HEK293T (cell line): ENCODE data around the gene HCN3.

Experiments used
- BHLHE40 ChIP-seq: fragments of 450-650 bp; IDR thresholded peaks from 2 replicates; pipeline ENCODE4 v1.6.1; 2016; ENCODE audit warnings: mild to moderate bottlenecking, moderate library complexity, borderline replicate concordance
- FOXM1 ChIP-seq: fragments of 450-650 bp; IDR thresholded peaks from 2 replicates; pipeline ENCODE4 v1.6.1; 2017; ENCODE audit warnings: mild to moderate bottlenecking, borderline replicate concordance
- LEF1 ChIP-seq: fragments of 450-650 bp; IDR thresholded peaks from 2 replicates; pipeline ENCODE4 v1.6.1; 2017; ENCODE audit warnings: mild to moderate bottlenecking, borderline replicate concordance
- SP1 ChIP-seq: fragments of 450-650 bp; IDR thresholded peaks from 2 replicates; pipeline ENCODE4 v1.6.1; 2017
- SUZ12 ChIP-seq: fragments of 450-650 bp; IDR thresholded peaks from 2 replicates; pipeline ENCODE4 v1.6.1; 2016; ENCODE audit warnings: mild to moderate bottlenecking
- TF ChIP-seq, protein P1 (sequence below): fragments of 450-650 bp; IDR thresholded peaks from 2 replicates; pipeline ENCODE4 v1.6.1; 2016

- no peak for TF ChIP-seq SUZ12
- TF ChIP-seq, protein P1, sequence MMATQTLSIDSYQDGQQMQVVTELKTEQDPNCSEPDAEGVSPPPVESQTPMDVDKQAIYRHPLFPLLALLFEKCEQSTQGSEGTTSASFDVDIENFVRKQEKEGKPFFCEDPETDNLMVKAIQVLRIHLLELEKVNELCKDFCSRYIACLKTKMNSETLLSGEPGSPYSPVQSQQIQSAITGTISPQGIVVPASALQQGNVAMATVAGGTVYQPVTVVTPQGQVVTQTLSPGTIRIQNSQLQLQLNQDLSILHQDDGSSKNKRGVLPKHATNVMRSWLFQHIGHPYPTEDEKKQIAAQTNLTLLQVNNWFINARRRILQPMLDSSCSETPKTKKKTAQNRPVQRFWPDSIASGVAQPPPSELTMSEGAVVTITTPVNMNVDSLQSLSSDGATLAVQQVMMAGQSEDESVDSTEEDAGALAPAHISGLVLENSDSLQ = no peak
- no peak for TF ChIP-seq SP1
- TF ChIP-seq FOXM1 = no peak
- no peak for TF ChIP-seq BHLHE40
- TF ChIP-seq LEF1 = no peak
Observed at GRCh38 chr1:155277070-155277901, at the start of gene HCN3.
